ENCODE data around the gene SALL4. TPM values are rescaled to one million over a fixed set of nuclear protein-coding genes. Genes with fewer than 3 reads are reported as not detected.
"Not testable (repeated sequence)": the region's sequence is repeated elsewhere in the genome, so short reads cannot be mapped to it uniquely, and the experiment has no call there.

The SALL4 gene
- polyA plus RNA-seq, 3 donors: 6.8 to 16.1 (median 7.8) TPM

GRCh38 chr20:51750037-51750769 is 52.1 kb downstream of the SALL4 start:
- no peak for DNase-seq (ENCODE audit: extremely low read depth in 1 of 11, low read depth in 9 of 11, low spot score in 4 of 11)

DNA sequence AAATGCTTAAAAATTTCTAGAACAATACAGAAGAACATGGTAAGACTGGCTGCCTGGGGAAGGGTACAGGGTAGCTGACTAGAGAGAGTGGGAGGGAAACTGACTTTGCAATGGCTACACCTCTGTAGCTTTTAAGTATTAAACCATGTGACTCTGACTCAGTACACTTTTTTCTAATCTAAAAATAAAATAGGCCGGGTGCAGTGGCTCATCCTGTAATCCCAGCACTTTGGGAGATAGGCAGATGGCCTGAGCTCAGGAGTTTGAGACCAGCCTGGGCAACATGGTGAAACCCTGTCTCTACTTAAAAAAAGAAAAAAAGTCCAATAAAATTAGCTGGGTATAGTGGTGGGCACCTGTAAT is 52.7 kb downstream of the SALL4 start:
- no peak for DNase-seq (ENCODE audit: extremely low read depth in 1 of 11, low read depth in 9 of 11, low spot score in 4 of 11)

DNA sequence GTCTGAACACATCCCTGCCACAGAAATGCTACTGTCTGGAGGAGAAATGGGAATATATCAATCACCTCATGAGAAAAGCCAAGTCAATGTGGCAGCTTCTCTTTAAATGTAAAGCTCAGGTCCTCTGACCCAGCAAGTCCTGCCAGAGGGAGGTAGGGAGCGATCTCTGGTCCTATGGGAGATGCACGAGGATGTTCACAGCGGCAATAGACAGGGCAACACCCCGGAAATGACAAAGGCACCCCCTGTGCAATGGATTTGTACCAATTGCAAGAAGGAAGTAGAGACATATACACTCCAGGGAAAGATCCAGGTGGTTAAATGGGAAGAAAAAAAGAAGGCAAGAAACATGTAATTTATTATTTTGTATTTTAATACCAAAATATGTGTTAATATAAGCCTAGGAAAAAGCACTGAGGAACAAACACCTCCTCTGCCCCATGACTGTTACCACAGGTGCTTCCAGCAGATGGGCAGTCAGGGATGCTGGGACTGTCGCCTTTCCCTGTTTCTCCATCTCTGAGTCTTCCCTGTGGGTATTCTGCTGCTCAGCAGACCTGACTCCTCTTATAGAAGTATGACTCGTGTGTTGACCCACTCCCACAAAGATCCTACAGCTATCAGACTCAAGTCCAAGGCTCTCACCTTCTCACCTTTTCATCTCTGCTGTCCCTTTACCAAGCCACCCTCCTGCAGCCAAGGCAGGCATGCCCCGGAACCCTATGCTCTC is 55.0 kb downstream of the SALL4 start:
- DNase-seq (ENCODE audit: extremely low read depth in 1 of 11, low read depth in 9 of 11, low spot score in 4 of 11): no peak

DNA sequence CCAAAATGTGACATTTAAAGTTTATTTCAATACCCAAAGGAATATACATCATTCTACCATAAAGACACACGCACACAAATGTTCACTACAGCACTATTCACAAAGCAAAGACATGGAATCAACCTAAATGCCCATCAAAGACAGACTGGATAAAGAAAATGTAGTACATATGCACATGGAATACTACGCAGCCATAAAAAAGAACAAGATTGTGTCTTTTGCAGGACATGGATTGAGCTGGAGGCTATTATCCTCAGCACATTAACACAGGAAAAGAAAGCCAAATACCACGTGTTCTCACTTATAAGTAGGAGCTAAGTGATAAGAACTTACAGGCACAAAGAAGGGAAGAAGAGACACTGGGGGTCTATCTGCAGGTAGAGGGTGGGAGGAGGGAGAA is 56.5 kb downstream of the SALL4 start:
- DNase-seq (ENCODE audit: extremely low read depth in 1 of 11, low read depth in 9 of 11, low spot score in 4 of 11): no peak

- no peak for DNase-seq (ENCODE audit: extremely low read depth in 1 of 11, low read depth in 9 of 11, low spot score in 4 of 11)
Observed at GRCh38 chr20:51740838-51741237, 61.5 kb downstream of the SALL4 start.

GRCh38 chr20:51740308-51740707 is 62.0 kb downstream of the SALL4 start:
- DNase-seq (ENCODE audit: extremely low read depth in 1 of 11, low read depth in 9 of 11, low spot score in 4 of 11): not testable (repeated sequence)

DNA sequence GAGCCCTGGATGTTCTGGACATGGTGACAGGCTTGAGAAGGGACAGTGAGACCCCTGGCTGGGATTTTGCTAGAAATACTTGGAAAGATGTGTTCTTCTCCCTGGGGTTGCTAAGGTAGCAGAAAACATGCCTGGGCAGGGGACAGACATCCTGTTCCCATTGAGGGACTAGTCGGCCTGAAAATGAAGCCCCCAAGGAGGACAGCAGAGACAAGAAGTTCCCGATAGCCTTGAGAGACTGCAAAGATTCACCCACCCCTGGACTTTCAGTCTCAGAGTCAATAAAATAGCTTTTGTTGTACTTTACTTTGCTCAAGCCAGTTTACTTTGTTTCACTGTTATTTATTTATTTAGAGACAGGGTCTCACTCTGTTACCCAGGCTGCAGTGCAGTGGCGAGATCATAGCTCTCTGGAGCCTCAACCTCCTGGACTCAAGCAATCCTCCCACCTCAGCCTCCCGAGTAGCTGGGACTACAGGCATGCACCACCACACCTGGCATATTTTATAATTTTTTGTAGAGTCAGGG is 62.5 kb downstream of the SALL4 start:
- DNase-seq (ENCODE audit: extremely low read depth in 1 of 11, low read depth in 9 of 11, low spot score in 4 of 11): no peak

GRCh38 chr20:51738877-51739447 is 63.4 kb downstream of the SALL4 start:
- DNase-seq (ENCODE audit: extremely low read depth in 1 of 11, low read depth in 9 of 11, low spot score in 4 of 11): no peak

- not testable (repeated sequence) for DNase-seq (ENCODE audit: extremely low read depth in 1 of 11, low read depth in 9 of 11, low spot score in 4 of 11)
Observed at GRCh38 chr20:51738261-51738660, 64.1 kb downstream of the SALL4 start.

GRCh38 chr20:51736947-51737346 is 65.4 kb downstream of the SALL4 start:
- DNase-seq (ENCODE audit: extremely low read depth in 1 of 11, low read depth in 9 of 11, low spot score in 4 of 11): no peak

GRCh38 chr20:51735728-51736600 is 66.4 kb downstream of the SALL4 start:
- no peak for DNase-seq (ENCODE audit: extremely low read depth in 1 of 11, low read depth in 9 of 11, low spot score in 4 of 11)

GRCh38 chr20:51734876-51735720 is 67.2 kb downstream of the SALL4 start:
- DNase-seq (ENCODE audit: extremely low read depth in 1 of 11, low read depth in 9 of 11, low spot score in 4 of 11): no peak

- DNase-seq (ENCODE audit: extremely low read depth in 1 of 11, low read depth in 9 of 11, low spot score in 4 of 11): no peak
Observed at GRCh38 chr20:51733070-51733469, 69.3 kb downstream of the SALL4 start.

Other genes with a start within 250 kb of the SALL4 start
- gene ATP9A, start 34.1 kb downstream of the SALL4 start, polyA plus RNA-seq (ENCODE audit: insufficient read length in 3 of 3): 10 to 100 TPM; 57.4 to 60.8 (median 58.5) TPM

Measured in renal cortex interstitium (tissue), 11 donors.